PFSK-1 (cell line): ENCODE results near the gene DPT.

Experiments
- FOXP2 ChIP-seq: optimal IDR thresholded peaks from 2 replicates; pipeline ENCODE3; 2011; ENCODE audit warnings: borderline replicate concordance, control low read depth, inconsistent platforms; ENCODE audit not compliant: insufficient read depth; ENCODE audit errors: extremely low read length, extremely low read depth
- POLR2AphosphoS5 ChIP-seq: IDR thresholded peaks from 2 replicates; pipeline ENCODE4 v1.6.1; 2012; ENCODE audit warnings: low read depth, mild to moderate bottlenecking, control low read depth, low read length, moderate library complexity
- SIN3A ChIP-seq: IDR thresholded peaks from 2 replicates; pipeline ENCODE4 v1.6.1; 2012; ENCODE audit warnings: mild to moderate bottlenecking, low read length, moderate library complexity, borderline replicate concordance; ENCODE audit not compliant: insufficient read depth
- TAF1 ChIP-seq: IDR thresholded peaks from 2 replicates; pipeline ENCODE4 v1.6.1; 2012; ENCODE audit warnings: low read length, control low read depth, borderline replicate concordance; ENCODE audit not compliant: insufficient read depth
- TF ChIP-seq, protein P1 (sequence below), 2 experiments: IDR thresholded peaks; 2 replicates each; pipeline versions ENCODE4 v1.6.1 to v1.8.0; 2011 to 2012; ENCODE audit warnings: low read depth in 2 of 2, low read length in 2 of 2, control low read depth in 1 of 2, inconsistent platforms in 1 of 2, mild to moderate bottlenecking in 1 of 2, moderate library complexity in 1 of 2; ENCODE audit not compliant: insufficient read depth in 1 of 2

The DPT gene

DNA sequence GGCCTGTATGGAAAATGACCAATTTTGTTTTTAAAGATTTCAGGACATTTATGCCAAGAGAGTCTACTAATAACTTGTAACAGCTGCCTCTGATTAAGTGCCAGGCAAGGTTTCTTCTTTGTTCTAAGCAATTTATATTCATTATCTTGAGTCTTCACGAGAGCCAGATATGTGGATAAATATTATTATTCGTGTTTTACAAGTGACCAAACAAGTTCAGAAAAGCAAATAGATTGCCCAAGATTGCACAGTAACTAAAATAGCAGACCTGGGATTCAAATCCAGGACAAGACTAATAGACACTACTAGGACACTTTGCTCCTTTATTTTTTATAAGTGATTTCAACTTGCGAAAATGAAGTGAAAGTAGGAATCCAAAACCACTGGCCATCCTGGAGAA lies 30.1 kb upstream of the DPT start:
- TF ChIP-seq TAF1 (no peak), FOXP2 (no peak), SIN3A (no peak), POLR2AphosphoS5 (no peak)
- TF ChIP-seq, protein P1, sequence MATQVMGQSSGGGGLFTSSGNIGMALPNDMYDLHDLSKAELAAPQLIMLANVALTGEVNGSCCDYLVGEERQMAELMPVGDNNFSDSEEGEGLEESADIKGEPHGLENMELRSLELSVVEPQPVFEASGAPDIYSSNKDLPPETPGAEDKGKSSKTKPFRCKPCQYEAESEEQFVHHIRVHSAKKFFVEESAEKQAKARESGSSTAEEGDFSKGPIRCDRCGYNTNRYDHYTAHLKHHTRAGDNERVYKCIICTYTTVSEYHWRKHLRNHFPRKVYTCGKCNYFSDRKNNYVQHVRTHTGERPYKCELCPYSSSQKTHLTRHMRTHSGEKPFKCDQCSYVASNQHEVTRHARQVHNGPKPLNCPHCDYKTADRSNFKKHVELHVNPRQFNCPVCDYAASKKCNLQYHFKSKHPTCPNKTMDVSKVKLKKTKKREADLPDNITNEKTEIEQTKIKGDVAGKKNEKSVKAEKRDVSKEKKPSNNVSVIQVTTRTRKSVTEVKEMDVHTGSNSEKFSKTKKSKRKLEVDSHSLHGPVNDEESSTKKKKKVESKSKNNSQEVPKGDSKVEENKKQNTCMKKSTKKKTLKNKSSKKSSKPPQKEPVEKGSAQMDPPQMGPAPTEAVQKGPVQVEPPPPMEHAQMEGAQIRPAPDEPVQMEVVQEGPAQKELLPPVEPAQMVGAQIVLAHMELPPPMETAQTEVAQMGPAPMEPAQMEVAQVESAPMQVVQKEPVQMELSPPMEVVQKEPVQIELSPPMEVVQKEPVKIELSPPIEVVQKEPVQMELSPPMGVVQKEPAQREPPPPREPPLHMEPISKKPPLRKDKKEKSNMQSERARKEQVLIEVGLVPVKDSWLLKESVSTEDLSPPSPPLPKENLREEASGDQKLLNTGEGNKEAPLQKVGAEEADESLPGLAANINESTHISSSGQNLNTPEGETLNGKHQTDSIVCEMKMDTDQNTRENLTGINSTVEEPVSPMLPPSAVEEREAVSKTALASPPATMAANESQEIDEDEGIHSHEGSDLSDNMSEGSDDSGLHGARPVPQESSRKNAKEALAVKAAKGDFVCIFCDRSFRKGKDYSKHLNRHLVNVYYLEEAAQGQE (IDR thresholded peaks at IDR 0.05; ENCODE audit: insufficient read depth in 1 of 2, low read depth in 2 of 2, low read length in 2 of 2), result no peak

DNA sequence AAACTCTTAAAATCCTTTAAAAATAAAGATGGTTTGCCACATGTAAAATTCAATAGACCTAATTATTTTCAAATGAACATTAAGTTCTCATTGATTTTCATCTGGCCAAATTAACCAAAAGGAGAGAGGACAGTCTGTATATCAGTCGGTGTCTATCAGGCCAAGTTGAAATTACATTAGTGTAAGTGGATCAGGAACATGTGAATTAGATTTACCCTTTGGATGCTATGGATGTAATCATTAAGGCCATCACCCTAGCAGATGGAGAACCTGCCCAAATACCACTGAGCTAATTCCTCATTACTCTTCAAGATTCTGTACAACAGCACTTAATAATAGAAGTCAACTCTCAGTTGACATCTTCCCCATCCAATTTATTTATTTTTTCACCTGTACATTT lies 29.5 kb upstream of the DPT start:
- no peak for TF ChIP-seq POLR2AphosphoS5
- no peak for TF ChIP-seq TAF1
- TF ChIP-seq, protein P1 (IDR thresholded peaks at IDR 0.05; ENCODE audit: insufficient read depth in 1 of 2, low read depth in 2 of 2, low read length in 2 of 2), result no peak
- no peak for TF ChIP-seq FOXP2
- TF ChIP-seq SIN3A, result no peak

DNA sequence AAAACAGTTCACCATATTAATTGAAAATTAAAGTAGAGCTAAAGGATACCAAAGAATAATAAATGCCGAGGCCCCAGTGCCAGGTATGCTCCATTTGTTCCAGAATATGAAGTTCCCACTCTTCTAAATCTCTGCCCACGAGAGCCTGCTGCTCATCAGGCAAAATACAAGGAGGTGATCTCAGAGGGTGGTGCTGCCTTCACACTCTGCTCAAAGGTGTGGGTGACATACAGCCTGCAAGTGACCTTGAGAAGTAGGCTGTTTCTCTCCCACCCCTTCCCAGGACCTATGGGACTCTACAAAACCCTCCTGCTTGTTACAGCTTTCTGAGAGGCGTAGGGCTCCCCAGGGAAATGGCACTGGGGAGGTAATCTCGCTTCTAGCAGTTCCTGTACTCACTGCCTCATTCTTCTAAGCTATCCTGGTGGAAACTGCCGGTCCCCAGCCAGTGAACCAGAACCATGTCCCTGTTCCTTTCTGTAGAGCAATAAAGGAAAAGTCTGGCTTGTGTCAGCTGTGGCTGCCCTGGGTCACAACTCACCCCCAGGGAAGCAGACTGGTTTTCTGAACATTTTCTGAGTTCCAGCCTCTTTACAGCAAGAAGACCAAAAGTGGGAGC lies 26.9 kb upstream of the DPT start:
- TF ChIP-seq TAF1 (no peak), FOXP2 (no peak), SIN3A (no peak), POLR2AphosphoS5 (no peak)
- TF ChIP-seq, protein P1 (IDR thresholded peaks at IDR 0.05; ENCODE audit: insufficient read depth in 1 of 2, low read depth in 2 of 2, low read length in 2 of 2), result no peak

DNA sequence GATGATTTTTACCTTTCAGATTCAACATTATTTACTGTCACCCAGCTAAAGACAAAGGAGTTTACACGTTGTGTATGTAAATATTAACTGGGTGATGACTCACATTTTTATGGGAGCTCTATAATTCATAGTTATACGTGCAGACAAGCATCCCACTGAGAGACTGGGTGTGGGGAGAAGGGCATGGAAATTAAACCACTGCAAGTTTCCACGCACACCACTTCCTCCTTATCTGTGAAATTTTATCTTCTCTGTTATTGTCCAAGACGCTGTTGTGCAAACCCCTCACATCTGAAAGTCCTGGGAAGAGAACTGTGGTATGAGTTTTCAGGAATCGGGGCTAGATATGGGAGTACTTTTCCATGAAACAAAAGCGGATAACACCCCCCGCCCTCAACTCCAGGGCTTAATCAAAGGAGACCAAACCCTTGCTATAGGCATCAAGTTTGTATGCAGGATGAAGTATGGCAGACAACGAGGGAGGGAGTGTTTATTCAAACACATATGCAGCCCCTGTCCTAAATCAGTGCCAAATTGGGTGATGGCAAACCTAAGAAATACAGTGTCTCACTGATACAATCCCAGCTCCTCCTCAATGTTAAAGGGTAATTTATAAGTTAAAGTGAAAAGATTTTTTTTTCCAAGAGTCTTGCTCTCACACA lies 23.3 kb upstream of the DPT start:
- TF ChIP-seq, protein P1 (IDR thresholded peaks at IDR 0.05; ENCODE audit: insufficient read depth in 1 of 2, low read depth in 2 of 2, low read length in 2 of 2), result no peak
- TF ChIP-seq SIN3A (no peak), FOXP2 (no peak), TAF1 (no peak), POLR2AphosphoS5 (no peak)
